ENCODE data around the gene DLEC1. TPM values are rescaled to one million over a fixed set of nuclear protein-coding genes. Genes with fewer than 3 reads are reported as not detected.

Gene DLEC1
- total RNA-seq, 1 experiment from 2014 or later = 0.81 TPM

GRCh38 chr3:38084334-38085310 lies 45.6 kb downstream of the DLEC1 start:
- peaks cover 30% of the 10 kb centered on the region for H3K36me3 Mint-ChIP-seq
- CTCF ChIA-PET = interaction anchor here (1.4 kb wide), 1 partner anchor 15 kb away, joined by 3 read pairs; no protein-coding TSS in a partner anchor
- DNase-seq (ENCODE audit: low spot score) (no peak), ATAC-seq (peak; percentile 45)
- POLR2A ChIA-PET = no interaction called here
- peak overlapping the region; percentile 21 for H3K27ac Mint-ChIP-seq
- peaks cover 3% of the 10 kb centered on the region; the same call in 1 of the 2 replicates for H3K4me1 Mint-ChIP-seq
- peaks cover 5% of the 10 kb centered on the region; the same call in 1 of the 2 replicates for H3K27me3 Mint-ChIP-seq (ENCODE audit: low read depth)
- H3K9me3 Mint-ChIP-seq = peaks cover 29% of the 10 kb centered on the region
- TF ChIP-seq, protein P1, sequence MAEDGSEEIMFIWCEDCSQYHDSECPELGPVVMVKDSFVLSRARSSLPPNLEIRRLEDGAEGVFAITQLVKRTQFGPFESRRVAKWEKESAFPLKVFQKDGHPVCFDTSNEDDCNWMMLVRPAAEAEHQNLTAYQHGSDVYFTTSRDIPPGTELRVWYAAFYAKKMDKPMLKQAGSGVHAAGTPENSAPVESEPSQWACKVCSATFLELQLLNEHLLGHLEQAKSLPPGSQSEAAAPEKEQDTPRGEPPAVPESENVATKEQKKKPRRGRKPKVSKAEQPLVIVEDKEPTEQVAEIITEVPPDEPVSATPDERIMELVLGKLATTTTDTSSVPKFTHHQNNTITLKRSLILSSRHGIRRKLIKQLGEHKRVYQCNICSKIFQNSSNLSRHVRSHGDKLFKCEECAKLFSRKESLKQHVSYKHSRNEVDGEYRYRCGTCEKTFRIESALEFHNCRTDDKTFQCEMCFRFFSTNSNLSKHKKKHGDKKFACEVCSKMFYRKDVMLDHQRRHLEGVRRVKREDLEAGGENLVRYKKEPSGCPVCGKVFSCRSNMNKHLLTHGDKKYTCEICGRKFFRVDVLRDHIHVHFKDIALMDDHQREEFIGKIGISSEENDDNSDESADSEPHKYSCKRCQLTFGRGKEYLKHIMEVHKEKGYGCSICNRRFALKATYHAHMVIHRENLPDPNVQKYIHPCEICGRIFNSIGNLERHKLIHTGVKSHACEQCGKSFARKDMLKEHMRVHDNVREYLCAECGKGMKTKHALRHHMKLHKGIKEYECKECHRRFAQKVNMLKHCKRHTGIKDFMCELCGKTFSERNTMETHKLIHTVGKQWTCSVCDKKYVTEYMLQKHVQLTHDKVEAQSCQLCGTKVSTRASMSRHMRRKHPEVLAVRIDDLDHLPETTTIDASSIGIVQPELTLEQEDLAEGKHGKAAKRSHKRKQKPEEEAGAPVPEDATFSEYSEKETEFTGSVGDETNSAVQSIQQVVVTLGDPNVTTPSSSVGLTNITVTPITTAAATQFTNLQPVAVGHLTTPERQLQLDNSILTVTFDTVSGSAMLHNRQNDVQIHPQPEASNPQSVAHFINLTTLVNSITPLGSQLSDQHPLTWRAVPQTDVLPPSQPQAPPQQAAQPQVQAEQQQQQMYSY (CRISPR knock-in tag; IDR thresholded peaks at IDR 0.05) = peak; percentile 71
- TF ChIP-seq IRF2 (CRISPR knock-in tag; IDR thresholded peaks at IDR 0.05; ENCODE audit: borderline replicate concordance, low read depth) = no peak
- no peak overlapping the region for H3K4me3 Mint-ChIP-seq

GRCh38 chr3:38085311-38085942 lies 46.4 kb downstream of the DLEC1 start:
- Mint-ChIP-seq H3K4me1 (no peaks in the 10 kb centered on the region; the same call in 1 of the 2 replicates), H3K27me3 (ENCODE audit: low read depth) (peaks cover 5% of the 10 kb centered on the region; the same call in 1 of the 2 replicates), H3K36me3 (peaks cover 23% of the 10 kb centered on the region), H3K27ac (no peak overlapping the region), H3K4me3 (no peak overlapping the region), H3K9me3 (peaks cover 21% of the 10 kb centered on the region)
- POLR2A ChIA-PET = no interaction called here
- peak; percentile 32 for ATAC-seq
- no peak for DNase-seq (ENCODE audit: low spot score)
- CTCF ChIA-PET = interaction anchor here (1.4 kb wide), 1 partner anchor 15 kb away, joined by 3 read pairs; no protein-coding TSS in a partner anchor
- TF ChIP-seq, protein P2, sequence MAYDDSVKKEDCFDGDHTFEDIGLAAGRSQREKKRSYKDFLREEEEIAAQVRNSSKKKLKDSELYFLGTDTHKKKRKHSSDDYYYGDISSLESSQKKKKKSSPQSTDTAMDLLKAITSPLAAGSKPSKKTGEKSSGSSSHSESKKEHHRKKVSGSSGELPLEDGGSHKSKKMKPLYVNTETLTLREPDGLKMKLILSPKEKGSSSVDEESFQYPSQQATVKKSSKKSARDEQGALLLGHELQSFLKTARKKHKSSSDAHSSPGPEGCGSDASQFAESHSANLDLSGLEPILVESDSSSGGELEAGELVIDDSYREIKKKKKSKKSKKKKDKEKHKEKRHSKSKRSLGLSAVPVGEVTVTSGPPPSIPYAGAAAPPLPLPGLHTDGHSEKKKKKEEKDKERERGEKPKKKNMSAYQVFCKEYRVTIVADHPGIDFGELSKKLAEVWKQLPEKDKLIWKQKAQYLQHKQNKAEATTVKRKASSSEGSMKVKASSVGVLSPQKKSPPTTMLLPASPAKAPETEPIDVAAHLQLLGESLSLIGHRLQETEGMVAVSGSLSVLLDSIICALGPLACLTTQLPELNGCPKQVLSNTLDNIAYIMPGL (CRISPR knock-in tag; IDR thresholded peaks at IDR 0.05) = no peak

- peaks cover 19% of the 10 kb centered on the region for H3K9me3 Mint-ChIP-seq
- TF ChIP-seq SP1 (CRISPR knock-in tag; conservative IDR thresholded peaks at IDR 0.05) = no peak
- TF ChIP-seq CREB1 (CRISPR knock-in tag; IDR thresholded peaks at IDR 0.05) = no peak
- no peak for TF ChIP-seq ZNF138 (CRISPR knock-in tag; conservative IDR thresholded peaks at IDR 0.05)
- no peak for TF ChIP-seq SMAD3 (CRISPR knock-in tag; IDR thresholded peaks at IDR 0.05; ENCODE audit: borderline replicate concordance)
- no peak for TF ChIP-seq ZNF263 (CRISPR knock-in tag; IDR thresholded peaks at IDR 0.05; ENCODE audit: low read depth)
- TF ChIP-seq ATF2 (CRISPR knock-in tag; IDR thresholded peaks at IDR 0.05; ENCODE audit: borderline replicate concordance, low read depth) = no peak
- no peak for TF ChIP-seq SMAD4 (CRISPR knock-in tag; IDR thresholded peaks at IDR 0.05)
- TF ChIP-seq SOX15 (CRISPR knock-in tag; IDR thresholded peaks at IDR 0.05) = no peak
- TF ChIP-seq E2F4 (CRISPR knock-in tag; IDR thresholded peaks at IDR 0.05; ENCODE audit: borderline replicate concordance, low read depth) = no peak
- TF ChIP-seq, protein P3, sequence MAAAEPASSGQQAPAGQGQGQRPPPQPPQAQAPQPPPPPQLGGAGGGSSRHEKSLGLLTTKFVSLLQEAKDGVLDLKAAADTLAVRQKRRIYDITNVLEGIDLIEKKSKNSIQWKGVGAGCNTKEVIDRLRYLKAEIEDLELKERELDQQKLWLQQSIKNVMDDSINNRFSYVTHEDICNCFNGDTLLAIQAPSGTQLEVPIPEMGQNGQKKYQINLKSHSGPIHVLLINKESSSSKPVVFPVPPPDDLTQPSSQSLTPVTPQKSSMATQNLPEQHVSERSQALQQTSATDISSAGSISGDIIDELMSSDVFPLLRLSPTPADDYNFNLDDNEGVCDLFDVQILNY (CRISPR knock-in tag; IDR thresholded peaks at IDR 0.05) = no peak
- TF ChIP-seq RORB (CRISPR knock-in tag; IDR thresholded peaks at IDR 0.05) = no peak
- no peak for TF ChIP-seq GABPB1 (CRISPR knock-in tag; IDR thresholded peaks at IDR 0.05)
- TF ChIP-seq HMGA2 (CRISPR knock-in tag; IDR thresholded peaks at IDR 0.05) = no peak
- TF ChIP-seq USF2 (CRISPR knock-in tag; IDR thresholded peaks at IDR 0.05) = no peak
- no peak for TF ChIP-seq EMX1 (CRISPR knock-in tag; IDR thresholded peaks at IDR 0.05)
- H3K36me3 Mint-ChIP-seq = peaks cover 22% of the 10 kb centered on the region
- POLR2A ChIA-PET = no interaction called here
- no peak overlapping the region for H3K27ac Mint-ChIP-seq
- CTCF ChIA-PET = no interaction called here
- H3K27me3 Mint-ChIP-seq (ENCODE audit: low read depth) = peaks cover 5% of the 10 kb centered on the region; the same call in 1 of the 2 replicates
- H3K4me1 Mint-ChIP-seq = no peaks in the 10 kb centered on the region; the same call in 1 of the 2 replicates
- ATAC-seq (no peak), DNase-seq (ENCODE audit: low spot score) (no peak)
- no peak overlapping the region for H3K4me3 Mint-ChIP-seq
Observed at GRCh38 chr3:38085943-38086324, 46.9 kb downstream of the DLEC1 start.

Data from WTC11 (cell line).